Measurements from ENCODE around the gene CEP192.
"Not testable (repeated sequence)": the region's sequence is repeated elsewhere in the genome, so short reads cannot be mapped to it uniquely, and the experiment has no call there.

The CEP192 gene

DNA sequence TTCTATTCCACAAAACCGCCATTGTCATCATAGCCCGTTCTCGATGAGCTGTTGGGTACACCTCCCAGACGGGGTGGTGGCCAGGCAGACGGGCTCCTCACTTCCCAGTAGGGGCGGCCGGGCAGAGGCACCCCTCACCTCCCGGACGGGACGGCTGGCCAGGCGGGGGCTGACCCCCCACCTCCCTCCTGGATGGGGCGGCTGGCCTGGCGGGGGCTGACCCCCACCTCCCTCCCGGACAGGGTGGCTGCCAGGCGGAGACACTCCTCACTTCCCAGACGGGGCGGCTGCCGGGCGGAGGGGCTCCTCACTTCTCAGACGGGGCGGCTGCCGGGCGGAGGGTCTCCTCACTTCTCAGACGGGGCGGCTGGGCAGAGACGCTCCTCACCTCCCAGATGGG lies 106.9 kb downstream of the CEP192 start:
- DNase-seq (ENCODE audit: low read depth in 2 of 2) = not testable (repeated sequence)

DNA sequence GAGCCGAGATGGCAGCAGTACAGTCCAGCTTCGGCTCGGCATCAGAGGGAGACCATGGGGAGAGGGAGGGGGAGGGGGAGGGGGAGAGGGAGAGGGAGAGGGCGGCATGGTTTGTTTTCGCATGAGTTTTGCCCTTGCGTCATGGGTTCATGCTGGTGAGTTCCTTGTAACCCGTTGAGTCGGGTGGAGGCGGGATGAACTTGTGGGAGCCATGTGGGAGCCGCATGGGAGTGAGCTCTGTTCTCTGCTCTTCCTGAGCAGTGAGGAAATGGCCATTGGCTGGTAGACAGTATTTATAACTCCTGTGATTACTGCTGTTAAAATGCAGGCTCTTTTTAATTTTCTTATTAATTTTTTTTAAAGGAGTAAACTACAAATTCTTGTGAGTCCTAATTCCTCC lies 108.0 kb downstream of the CEP192 start:
- DNase-seq (ENCODE audit: low read depth in 2 of 2) = no peak

DNA sequence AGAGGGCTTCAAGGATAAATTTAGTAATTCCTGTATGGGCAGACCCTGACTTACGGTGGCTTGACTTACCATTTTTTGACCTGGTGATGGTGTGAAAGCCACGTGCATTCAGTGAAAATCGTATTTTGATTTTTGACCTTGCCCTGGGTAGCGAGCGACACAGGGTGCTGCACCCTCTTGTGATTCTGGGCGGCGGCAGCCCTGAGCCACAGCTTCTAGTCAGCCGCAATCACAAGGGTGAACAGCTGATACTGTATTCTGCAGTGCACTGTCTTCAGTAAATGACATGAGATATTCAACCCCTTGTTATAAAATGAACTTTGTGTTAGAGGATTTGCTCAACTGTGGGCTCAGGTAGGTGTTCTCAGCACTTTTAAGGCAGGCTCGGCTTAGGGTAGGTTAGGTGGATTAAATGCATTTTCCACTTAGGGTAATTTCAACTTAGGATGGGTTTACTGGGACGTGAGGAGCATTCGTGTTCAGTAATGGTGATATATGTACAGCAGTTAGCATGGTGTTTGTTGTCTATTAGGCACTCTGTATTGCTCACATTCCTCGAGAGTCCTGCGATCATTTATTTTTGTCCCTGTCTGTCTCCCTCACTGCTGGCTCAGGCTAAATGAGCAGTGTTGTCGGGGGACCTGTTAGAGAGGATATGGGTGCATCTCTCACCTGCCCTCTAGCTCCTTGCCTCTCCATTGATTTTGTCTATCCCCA lies 109.9 kb downstream of the CEP192 start:
- no peak for DNase-seq (ENCODE audit: low read depth in 2 of 2)

DNA sequence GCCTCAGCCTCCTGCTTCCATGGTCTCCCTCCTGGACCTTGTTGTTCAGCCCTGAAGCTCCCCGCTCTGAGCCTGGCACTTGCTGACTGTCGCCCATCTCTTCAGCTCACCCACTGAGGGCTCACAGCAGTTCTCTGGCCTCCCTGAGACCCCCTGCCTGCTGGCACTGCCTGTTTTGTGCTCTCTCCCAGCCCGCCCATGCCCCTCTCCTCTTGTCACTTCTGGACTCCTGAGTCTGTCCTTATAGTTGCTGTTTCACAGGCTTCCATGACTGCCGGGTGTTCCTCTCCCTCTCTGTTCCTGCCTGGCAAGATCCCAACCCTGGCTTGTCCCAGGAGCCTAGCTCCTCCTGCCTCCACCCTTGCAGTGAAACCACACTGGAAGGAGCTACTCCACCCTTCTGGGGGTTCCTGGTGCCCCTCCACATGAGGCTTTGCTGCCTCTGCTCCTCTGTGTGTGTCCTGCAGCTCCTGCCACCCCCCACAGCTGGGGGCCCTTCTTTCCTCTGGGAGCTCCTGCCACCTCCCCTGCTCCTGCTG lies 110.6 kb downstream of the CEP192 start:
- DNase-seq (ENCODE audit: low read depth in 2 of 2) = no peak

DNA sequence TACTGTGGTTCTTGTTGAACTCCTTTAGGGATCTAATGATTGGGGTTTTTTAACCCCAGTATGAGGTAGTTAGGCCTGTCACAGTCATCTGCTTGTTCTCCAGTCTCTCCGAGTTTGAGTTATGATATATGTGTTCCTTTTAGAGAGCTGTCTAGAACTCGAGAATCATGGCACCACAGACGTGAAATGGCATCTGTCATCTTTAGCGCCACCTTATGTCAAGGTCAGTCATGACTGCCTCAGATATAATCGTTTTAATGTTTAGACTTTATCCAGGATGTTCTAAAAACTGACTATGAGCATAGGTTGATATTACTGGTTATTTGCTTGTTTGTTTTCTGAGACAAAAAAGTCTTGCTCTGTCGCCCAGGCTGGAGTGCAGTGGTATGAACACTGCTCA lies 112.2 kb downstream of the CEP192 start:
- no peak for DNase-seq (ENCODE audit: low read depth in 2 of 2)

DNA sequence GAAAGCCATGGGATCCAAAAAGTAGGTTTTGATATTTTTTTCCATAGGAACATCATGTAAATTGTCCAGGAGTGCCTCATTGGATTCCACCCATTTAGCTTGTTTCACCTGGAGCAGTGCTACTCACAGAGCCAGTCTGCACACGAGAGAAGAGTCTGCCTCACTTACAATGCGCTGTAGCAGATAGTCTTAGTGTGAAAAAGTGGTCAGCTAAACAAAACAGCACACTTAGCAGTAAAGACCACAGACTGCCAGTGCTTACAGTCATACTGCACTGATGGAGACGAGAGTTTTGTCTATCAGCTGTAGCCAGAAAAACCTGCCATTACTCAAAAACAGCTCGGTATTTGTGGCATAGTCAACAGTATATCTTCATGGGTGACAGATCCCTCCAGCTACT lies 113.9 kb downstream of the CEP192 start:
- no peak for DNase-seq (ENCODE audit: low read depth in 2 of 2)

DNA sequence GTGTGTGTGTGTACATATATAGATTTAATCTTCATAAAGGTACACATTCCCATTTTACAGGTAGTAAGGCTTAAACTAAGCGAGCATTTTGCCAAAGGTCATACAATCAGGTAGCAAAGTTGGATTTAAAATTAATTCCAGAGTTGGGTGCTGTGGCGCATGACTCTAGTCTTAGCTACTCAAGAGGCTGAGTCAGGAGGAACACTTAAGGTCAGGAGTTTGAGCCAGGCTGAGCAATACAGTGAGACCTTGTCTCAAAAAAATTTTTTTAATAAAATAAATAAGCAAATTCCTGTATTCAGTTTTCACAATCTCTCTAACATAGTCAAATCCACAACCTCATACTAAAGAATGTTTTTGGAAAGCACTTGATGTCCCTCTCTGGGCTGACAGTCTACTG lies 115.9 kb downstream of the CEP192 start:
- DNase-seq (ENCODE audit: low read depth in 2 of 2) = no peak

DNA sequence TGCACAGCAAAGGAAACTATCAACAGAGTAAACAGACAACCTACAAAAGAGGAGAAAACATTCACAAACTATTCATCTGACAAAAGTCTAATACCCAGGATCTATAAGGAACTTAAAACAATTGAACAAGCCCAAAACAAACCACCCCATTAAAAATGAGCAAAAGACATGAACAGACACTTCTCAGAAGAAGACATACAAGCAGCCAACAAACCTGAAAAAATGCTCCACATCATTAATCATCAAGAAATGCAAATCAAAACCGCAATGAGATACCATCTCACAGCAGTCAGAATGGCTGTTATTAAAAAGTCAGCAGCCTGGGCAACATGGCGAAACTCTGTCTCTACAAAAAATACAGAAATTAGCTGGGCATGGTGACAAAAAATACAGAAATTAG lies 117.2 kb downstream of the CEP192 start:
- no peak for DNase-seq (ENCODE audit: low read depth in 2 of 2)

DNA sequence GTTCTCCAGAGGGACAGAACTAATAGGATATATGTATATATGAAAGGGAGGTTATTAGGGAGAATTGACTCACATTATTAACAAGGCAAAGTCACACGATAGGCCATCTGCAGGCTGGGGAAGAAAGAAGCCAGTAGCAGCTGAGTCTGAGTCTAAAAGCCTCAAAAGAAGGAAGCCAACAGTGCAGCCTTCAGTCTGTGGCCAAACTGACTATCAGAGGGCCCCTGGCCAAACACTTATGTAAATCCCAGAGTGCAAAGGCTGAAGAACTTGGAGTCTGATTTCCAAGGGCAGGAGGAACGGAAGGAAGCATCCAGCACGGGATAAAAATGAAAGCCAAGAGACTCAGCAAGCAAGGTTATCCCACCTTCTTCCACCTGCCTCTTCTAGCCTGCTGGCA lies 119.4 kb downstream of the CEP192 start:
- no peak for DNase-seq (ENCODE audit: low read depth in 2 of 2)

DNA sequence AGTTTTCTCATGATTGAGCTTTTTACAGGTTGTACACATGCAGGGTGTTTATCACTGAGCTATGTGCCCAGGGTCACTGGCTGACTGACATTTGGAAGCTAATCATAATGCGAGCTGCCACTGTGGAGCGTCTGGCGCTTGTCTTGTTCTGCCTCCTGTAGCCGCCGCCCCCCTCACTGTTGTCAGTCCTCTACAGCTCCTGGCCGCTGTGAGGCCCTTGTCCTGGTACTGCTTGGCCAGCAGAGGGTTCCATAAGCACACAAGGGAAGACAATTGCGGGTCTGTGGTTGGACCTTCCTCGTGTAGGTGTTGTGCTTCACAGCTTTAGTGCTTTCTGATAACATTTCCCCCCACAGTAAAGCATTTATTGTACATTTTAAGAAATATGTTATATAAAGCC lies 121.8 kb downstream of the CEP192 start:
- no peak for DNase-seq (ENCODE audit: low read depth in 2 of 2)

DNA sequence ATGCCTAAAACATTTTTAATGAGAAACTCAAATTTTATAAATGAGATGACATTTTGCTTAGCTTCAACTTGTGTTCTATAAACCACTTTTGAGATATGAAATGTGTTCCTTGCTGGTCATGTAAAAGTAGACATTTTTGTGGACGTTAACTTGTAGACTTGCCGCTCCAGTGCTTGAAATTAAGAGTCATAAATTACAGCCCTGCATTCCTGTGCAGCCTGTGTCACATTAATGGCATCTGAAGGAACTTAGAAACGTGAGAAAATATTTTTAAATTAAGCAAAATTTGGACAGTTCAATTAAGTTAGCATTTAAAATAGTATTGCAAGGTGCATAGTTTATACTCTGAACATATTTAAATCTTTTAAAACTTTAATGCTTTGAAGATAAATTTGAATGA lies 129.1 kb downstream of the CEP192 start:
- DNase-seq (ENCODE audit: low read depth in 2 of 2) = no peak

DNA sequence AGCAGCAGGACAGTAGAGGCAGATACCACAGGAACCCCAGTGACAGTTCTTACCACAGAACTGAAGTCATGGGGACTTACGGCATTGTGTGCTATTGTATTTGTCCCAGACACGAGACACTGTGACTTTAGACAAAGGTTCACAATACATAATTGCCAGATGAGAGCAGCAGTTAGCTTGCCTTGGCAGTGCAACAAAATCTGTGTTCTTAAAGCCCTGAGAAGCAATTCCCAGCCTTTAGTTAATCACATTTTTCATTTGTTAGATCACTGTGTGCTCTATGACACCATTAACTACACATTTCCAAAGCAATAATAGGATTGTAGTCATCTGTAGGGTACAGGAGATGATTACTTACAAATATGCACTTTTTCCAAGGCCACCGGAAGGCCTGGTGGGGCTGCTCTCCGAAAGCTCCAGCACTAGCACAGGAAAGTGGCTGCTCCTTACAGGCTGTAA lies 129.8 kb downstream of the CEP192 start:
- peak; percentile 47 to 53 for DNase-seq (ENCODE audit: low read depth in 2 of 2)

DNA sequence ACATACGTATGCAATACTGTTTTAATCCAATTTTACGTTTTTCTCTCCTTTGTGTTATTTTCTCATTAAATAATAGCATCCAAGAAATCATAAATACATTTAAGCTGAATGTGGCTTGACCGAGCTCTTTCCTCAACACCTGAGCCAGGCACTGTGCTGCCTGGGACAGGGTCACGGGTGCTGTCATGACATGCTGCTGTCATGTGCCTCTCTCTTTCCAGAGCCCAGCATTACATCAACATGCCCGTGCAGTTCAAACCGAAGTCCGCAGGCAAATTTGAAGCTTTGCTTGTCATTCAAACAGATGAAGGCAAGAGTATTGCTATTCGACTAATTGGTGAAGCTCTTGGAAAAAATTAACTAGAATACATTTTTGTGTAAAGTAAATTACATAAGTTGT lies 133.2 kb downstream of the CEP192 start:
- no peak for DNase-seq (ENCODE audit: low read depth in 2 of 2)

DNA sequence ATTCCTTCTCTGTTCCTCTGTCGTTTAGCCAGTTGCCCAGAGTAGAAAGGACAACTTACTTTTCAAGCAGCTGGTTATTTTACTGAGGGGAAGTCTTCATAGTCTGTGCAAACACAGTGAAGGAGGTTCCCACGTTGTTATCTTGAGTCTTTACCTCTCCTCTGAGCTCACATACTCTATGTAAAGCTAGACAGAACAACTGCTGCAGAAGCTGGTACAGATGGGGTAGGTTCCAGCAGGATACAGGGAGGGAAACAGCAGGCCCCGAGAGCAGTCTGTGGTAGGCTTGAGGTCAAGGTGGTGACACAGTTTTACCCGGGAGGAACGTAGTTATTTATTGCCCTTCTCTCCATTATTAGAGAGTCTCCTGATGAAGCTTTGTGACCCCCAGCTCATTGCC lies 134.0 kb downstream of the CEP192 start:
- no peak for DNase-seq (ENCODE audit: low read depth in 2 of 2)

DNA sequence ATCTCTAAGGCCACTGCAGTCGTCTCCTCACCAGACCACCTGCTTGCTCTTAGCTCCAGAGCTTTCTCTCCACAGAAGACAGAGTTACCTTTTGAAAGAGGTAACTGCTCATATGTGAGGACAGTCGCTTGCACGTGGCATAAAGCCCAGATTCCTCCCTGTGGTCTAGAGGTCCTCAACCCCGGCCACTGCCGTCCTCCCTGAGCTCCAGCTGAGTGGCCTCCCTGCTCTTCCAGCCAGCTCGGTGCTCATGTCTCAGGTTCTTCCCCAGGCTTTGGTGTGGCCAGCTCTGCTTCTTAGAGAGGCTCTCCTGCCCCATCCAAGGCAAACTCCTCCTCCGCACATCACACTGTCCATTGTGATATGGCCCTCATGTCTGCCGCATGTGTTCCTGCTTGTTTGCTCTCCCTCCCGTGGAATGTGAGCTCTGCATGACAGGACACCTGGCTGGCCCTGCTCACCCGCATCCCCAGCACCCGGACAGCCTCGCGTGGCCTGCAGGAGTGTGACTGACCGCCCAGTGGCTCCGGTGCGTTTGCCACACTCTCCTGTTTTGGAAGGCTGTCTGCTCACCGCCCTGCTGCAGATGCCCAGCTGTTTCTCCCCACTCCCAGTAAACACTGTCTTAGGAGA lies 135.9 kb downstream of the CEP192 start:
- no peak for DNase-seq (ENCODE audit: low read depth in 2 of 2)

DNA sequence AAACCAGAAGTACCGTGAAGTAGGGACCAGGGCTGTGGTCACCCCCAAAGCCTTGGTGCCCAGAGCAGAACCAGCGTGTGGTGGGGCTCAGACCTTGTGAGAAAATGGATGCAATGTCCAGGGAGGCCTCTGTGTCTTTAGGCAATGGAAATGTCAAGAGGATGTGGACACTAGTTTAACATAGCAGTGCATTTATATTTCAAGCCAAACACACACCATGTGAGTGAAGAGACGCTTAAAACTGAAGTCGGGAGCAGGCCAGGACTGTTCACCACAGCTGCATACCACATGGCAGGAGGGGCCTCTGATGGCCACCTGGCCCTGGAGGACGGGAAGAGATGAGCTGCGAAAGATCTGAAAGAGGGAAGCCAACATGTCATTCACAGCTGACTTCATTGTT lies 140.1 kb downstream of the CEP192 start:
- no peak for DNase-seq (ENCODE audit: low read depth in 2 of 2)

DNA sequence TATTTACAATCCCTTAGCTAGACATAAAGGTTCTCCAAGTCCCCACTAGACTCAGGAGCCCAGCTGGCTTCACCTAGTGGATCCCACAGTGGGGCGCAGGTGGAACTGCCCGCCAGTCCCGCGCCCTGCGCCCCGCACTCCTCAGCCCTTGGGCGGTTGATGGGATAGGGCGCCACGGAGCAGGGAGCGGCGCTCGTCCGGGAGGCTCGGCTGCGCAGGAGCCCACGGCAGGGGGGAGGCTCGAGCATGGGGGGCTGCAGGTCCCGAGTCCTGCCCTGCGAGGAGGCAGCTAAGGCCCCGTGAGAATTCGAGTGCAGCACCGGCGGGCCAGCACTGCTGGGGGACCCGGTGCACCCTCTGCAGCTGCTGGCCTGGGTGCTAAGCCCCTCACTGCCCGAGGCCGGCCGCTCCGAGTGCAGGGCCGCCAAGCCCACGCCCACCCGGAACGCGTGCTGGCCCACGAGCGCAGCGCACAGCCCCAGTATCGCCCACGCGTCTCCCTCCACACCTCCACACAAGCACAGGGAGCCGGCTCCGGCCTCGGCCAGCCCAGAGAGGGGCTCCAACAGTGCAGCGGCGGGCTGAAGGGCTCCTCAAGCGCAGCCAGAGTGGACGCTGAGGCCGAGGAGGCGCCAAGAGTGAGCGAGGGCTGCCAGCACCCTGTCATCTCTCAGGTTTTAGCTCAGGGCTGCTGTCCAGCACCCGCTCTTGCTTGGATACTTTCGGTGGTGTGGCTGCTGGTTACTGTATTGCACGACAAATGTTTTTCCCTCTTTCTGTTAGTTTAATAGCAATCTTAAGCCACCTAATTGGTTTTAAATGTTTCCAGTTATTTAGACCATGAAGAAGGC lies 143.6 kb downstream of the CEP192 start:
- no peak for DNase-seq (ENCODE audit: low read depth in 2 of 2)

DNA sequence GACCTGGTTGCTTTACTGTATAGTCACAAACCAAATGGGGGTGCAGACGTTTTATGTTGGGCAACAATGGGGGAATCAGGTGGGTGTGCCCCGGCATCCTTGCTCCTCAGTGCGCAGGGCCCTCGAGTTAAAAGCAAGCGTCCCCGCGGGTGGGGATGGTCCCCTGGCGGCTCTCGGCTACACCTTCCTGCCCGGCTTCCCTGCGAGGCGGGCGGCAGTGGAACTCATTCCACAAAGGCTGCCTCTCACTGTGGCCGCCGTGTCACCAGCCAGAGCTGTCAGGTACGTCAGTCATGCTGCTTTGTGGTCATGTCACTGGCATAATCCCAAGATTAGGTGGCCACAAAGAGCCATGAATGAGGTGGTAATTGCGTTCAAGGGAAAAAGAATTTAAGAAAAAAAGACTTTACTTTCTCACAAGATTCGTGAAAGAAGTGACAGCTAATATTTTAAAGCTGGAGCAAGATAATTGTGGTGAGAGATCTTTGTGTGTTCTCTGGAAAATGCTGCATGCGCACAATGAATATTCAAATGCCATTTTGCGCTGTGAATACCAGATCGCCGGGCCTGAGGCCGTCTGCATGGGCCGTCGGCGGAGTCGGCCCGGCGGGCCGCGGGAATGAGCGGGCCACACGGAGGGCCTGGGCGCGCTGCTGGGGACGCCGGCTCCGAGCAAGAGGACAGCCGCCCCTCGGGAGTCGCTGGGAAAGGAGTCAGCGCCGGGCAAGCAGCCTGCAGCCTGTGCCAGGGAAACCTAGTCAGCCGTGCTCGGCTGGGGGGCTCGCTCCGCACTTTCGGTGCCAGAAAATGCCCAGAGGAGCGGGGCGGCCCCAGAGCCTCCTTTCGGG lies 145.1 kb downstream of the CEP192 start:
- DNase-seq (ENCODE audit: low read depth in 2 of 2) = no peak

DNA sequence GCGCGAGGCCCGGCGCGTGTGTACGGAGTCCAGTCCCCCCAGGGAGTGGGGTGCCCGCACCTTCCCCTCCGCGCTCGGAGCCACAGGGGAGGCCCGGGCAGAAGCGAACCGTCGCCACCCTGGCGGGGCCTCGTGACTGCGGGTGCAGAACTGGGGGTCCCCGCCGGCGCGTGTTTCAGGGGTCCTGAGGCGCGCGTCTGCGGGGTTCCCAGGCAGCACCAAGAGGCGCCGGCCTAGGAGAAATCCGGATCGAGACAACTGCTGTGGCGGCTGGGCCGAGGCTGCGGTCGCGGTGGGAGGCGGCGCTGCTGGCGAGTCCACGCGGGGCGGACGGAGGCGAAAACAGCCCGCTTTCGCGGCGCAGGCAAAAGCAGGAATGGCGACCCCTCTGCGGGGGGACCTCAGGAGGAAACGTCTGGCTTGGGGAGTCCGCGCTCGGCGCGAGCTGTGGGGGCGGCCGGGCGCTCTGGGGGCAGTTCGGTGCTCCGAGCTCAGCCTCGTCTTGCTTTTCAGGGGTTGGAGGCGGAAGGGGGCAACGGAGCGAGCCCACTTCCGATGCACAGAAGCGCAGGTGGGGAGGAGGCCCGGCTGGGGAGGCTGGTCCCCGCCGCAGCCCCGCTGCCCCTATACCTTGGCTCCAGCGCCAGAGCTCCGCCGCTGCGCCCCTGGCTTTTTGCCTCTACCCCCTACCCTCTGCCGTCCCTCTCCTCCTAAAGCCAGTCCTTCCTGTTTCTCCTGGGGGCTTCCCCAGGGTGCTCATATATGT lies 145.9 kb downstream of the CEP192 start:
- no peak for DNase-seq (ENCODE audit: low read depth in 2 of 2)

DNA sequence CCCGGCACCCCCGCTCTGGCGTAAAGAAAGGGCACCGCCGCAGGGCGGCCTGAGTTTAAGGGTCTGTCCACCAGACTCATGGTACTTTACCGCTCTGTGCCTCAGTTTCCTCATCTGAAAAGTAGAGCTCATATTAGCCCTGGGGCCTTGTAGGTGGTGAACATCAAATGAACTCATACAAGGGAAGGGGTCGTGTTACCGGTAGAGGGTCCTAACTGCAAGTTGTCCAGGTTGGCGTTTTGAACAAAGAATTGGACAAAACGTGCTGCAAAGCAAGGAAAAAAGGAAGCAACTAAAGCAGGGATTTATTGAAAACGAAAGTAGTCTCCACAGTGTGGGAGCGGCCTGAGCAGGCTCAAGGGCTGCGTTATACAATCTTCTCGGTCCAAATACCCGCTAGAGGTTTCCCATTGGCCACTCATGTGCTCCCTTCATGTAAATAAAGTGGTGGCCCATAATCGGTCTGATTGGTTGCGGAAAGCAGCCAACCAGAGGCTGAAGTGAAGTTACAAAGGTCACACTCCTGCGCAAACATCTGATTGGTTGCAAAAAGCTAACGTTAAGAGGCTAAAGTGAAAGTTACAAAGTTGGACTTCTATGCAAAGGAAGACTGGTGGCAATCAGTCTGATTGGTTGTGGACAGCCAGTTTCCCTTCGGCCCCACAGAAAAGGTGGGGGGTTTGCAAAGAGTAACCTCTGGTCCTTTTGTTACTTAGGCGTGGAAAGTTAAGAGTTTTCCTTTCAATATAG lies 146.7 kb downstream of the CEP192 start:
- DNase-seq (ENCODE audit: low read depth in 2 of 2) = no peak
